T-helper 2 cell treated with Interferon-gamma antibody and Interleukin-4, amounts not matched to agents 5 μg/mL and 100 μg/mL, for 36 hours (primary cell): ENCODE data around the gene COPZ2.
"Not testable (repeated sequence)": the region's sequence is repeated elsewhere in the genome, so short reads cannot be mapped to it uniquely, and the experiment has no call there.

Experiments
- DNase-seq: peaks from one replicate; pipeline ENCODE4 v3.0.0; 2021; ENCODE audit warnings: low spot score
- H3K27ac Mint-ChIP-seq: one replicate; pipeline ENCODE4 v1.8.0; 2021; ENCODE audit warnings: mild to moderate bottlenecking, mixed read lengths
- H3K27me3 Mint-ChIP-seq: one replicate; pipeline ENCODE4 v1.8.0; 2021; ENCODE audit warnings: low read depth, mixed read lengths
- H3K36me3 Mint-ChIP-seq: one replicate; pipeline ENCODE4 v1.8.0; 2021; ENCODE audit warnings: low read depth, mixed read lengths
- H3K4me1 Mint-ChIP-seq: one replicate; pipeline ENCODE4 v1.8.0; 2021; ENCODE audit warnings: low read depth, mixed read lengths
- H3K4me3 Mint-ChIP-seq: one replicate; pipeline ENCODE4 v1.8.0; 2022; ENCODE audit warnings: mild to moderate bottlenecking, moderate library complexity, mixed read lengths
- H3K9me3 Mint-ChIP-seq: one replicate; pipeline ENCODE4 v1.8.0; 2021; ENCODE audit warnings: mixed read lengths

Gene COPZ2

GRCh38 chr17:48001197-48001596 is 36.4 kb downstream of the COPZ2 start:
- H3K27ac Mint-ChIP-seq, result no peak overlapping the region
- H3K36me3 Mint-ChIP-seq, result no peaks in the 10 kb centered on the region
- H3K4me3 Mint-ChIP-seq, result no peak overlapping the region
- DNase-seq, result no peak
- peaks cover 15% of the 10 kb centered on the region for H3K27me3 Mint-ChIP-seq
- H3K9me3 Mint-ChIP-seq, result no peaks in the 10 kb centered on the region
- H3K4me1 Mint-ChIP-seq, result peaks cover 9% of the 10 kb centered on the region

DNA sequence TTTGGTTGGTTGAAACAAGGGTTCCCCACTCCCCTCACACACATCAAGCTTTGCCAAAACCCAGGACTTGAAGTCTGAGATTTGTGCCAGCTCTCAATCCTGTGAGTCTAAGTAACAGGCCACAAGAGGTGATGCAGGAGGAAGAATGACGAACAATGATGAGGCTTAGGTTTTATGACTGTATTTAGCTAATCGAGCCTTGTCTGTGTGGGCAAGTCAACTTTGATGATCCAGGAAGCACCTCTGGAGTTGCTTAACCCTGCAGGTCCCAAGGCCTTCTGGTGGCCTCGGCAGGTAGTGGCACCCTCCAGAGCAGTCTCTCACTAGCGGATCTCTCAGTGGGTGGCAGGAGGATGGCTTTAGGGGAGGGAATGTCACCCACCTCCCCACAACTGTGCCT is 38.0 kb downstream of the COPZ2 start:
- H3K27me3 Mint-ChIP-seq, result peaks cover 16% of the 10 kb centered on the region
- H3K9me3 Mint-ChIP-seq, result no peaks in the 10 kb centered on the region

GRCh38 chr17:47998044-47998443 is 39.6 kb downstream of the COPZ2 start:
- Mint-ChIP-seq H3K36me3 (no peaks in the 10 kb centered on the region), H3K9me3 (no peaks in the 10 kb centered on the region), H3K27ac (no peak overlapping the region), H3K4me3 (no peak overlapping the region), H3K4me1 (peaks cover 3% of the 10 kb centered on the region), H3K27me3 (peaks cover 18% of the 10 kb centered on the region)
- no peak for DNase-seq

More for the DNA sequence above, 38.0 kb downstream of the COPZ2 start:
- no peaks in the 10 kb centered on the region for H3K36me3 Mint-ChIP-seq
- H3K4me1 Mint-ChIP-seq, result peaks cover 4% of the 10 kb centered on the region
- DNase-seq, result no peak
- H3K27ac Mint-ChIP-seq, result no peak overlapping the region
- no peak overlapping the region for H3K4me3 Mint-ChIP-seq

DNA sequence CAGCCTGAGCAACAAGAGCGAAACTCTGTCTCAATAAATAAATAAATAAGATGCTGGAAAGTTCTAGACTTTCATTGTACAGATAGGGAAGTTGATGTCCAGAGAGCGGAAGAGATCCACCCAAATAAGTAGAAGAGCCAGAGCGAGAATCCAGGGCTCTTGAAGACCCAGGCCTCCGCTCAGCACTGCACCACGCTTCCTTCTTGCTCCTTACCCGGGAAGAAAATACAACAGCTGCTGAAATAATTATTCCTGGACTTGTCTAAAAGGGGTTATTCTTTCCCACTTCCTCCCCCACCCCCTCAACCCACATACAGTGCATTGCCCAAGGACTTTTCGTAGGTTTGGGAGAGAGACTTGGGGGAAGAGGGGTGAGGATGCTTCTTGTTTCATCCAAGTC is 40.0 kb downstream of the COPZ2 start:
- H3K27ac Mint-ChIP-seq, result no peak overlapping the region
- peaks cover 21% of the 10 kb centered on the region for H3K27me3 Mint-ChIP-seq
- DNase-seq, result no peak
- no peak overlapping the region for H3K4me3 Mint-ChIP-seq
- H3K4me1 Mint-ChIP-seq, result no peaks in the 10 kb centered on the region
- no peaks in the 10 kb centered on the region for H3K9me3 Mint-ChIP-seq
- H3K36me3 Mint-ChIP-seq, result no peaks in the 10 kb centered on the region

GRCh38 chr17:47996201-47996600 is 41.4 kb downstream of the COPZ2 start:
- no peaks in the 10 kb centered on the region for H3K9me3 Mint-ChIP-seq
- no peaks in the 10 kb centered on the region for H3K4me1 Mint-ChIP-seq
- peaks cover 26% of the 10 kb centered on the region for H3K27me3 Mint-ChIP-seq
- no peak overlapping the region for H3K27ac Mint-ChIP-seq
- no peak overlapping the region for H3K4me3 Mint-ChIP-seq
- H3K36me3 Mint-ChIP-seq, result no peaks in the 10 kb centered on the region
- no peak for DNase-seq

DNA sequence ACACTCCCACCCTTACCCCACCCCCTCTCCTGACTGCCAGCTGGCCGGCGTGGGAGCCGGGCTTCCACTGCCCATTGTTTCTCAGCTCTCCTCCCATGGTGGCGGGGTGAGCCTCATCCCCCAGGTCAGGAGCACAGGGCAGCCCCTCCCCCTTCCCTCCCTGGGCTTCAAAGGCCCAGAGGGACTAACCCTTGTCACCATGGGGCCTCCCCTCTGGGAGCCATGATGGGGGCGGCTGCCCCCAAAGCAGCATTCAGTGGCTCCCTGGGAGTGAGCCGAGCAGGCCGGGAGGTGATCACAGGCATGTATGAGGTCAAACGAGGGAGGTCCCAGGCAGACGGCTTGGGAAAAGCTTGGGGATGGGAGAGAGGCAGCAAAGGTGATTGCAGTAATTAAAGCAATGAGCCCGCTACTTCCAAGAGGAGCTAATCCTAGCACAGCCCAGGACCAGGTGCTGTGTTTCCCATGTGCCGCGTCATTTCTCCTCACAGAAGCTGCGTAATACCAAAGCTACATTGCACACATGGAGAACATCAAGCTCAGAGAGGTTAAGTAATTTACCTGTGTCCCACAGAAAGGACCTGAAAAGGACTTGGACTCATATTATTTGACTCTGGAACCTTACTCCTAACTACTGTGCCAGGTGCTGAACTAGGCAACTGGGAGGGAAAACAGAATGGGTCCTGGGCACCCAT is 42.2 kb downstream of the COPZ2 start:
- peaks cover 26% of the 10 kb centered on the region for H3K27me3 Mint-ChIP-seq
- H3K36me3 Mint-ChIP-seq, result no peaks in the 10 kb centered on the region
- H3K4me3 Mint-ChIP-seq, result no peak overlapping the region
- no peak for DNase-seq
- H3K4me1 Mint-ChIP-seq, result no peaks in the 10 kb centered on the region
- H3K27ac Mint-ChIP-seq, result no peak overlapping the region
- no peaks in the 10 kb centered on the region for H3K9me3 Mint-ChIP-seq

GRCh38 chr17:47994724-47995123 is 42.9 kb downstream of the COPZ2 start:
- H3K4me1 Mint-ChIP-seq, result peaks cover 3% of the 10 kb centered on the region
- DNase-seq, result no peak
- H3K27ac Mint-ChIP-seq, result no peak overlapping the region
- no peaks in the 10 kb centered on the region for H3K9me3 Mint-ChIP-seq
- H3K27me3 Mint-ChIP-seq, result peaks cover 25% of the 10 kb centered on the region
- H3K4me3 Mint-ChIP-seq, result no peak overlapping the region
- H3K36me3 Mint-ChIP-seq, result no peaks in the 10 kb centered on the region

- Mint-ChIP-seq H3K4me1 (peaks cover 9% of the 10 kb centered on the region), H3K9me3 (no peaks in the 10 kb centered on the region), H3K27me3 (peaks cover 23% of the 10 kb centered on the region), H3K4me3 (no peak overlapping the region), H3K36me3 (no peaks in the 10 kb centered on the region), H3K27ac (no peak overlapping the region)
- no peak for DNase-seq
Measured at GRCh38 chr17:47993964-47994363, 43.6 kb downstream of the COPZ2 start.

DNA sequence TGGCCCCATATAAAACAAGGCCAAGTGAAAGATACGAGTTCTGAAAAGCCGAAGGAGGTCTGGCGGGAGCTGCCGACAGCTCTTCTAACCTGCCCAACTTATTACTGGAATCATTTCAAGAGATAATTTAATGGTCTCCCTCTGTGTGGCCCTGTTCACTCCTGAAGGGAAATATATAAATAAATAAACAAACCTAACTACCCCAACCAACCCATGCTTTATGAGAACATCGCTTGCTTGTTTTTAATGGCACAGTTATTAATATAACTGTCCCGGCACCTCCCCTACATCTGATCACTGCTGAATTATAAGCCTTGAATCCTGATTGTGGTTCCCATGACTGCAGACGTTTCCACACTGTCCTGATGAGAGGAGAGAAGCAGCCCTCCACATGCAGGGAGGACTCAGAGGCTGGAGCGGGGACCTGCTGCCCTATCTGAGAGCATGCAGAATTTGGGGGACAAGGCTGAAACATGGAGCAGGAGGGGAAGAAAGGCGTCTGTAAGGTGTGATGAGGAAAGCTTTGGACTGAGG is 44.5 kb downstream of the COPZ2 start:
- no peaks in the 10 kb centered on the region for H3K36me3 Mint-ChIP-seq
- H3K4me1 Mint-ChIP-seq, result peaks cover 15% of the 10 kb centered on the region
- no peak overlapping the region for H3K4me3 Mint-ChIP-seq
- no peak for DNase-seq
- no peaks in the 10 kb centered on the region for H3K9me3 Mint-ChIP-seq
- H3K27me3 Mint-ChIP-seq, result peaks cover 23% of the 10 kb centered on the region
- no peak overlapping the region for H3K27ac Mint-ChIP-seq

DNA sequence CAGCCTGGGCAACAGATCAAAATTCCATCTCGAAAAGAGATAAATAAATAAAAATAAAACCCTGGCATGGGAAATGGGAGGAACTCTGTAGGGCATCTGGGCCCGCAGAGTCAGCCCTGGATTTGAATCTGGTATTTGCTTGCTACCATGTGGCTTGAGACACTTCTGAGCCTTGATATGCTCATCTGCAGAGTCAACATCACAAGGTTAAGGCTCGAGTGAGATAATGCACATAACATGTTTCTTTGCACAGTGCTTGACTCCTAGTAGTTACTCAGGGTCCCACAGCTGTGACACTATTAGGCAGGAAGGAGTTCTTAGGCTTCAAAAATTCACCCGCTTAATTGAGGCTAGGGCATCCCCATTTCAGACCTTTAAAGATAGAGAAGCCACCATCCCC is 45.4 kb downstream of the COPZ2 start:
- no peak overlapping the region for H3K27ac Mint-ChIP-seq
- H3K27me3 Mint-ChIP-seq, result peaks cover 17% of the 10 kb centered on the region
- DNase-seq, result no peak
- H3K36me3 Mint-ChIP-seq, result no peaks in the 10 kb centered on the region
- H3K4me1 Mint-ChIP-seq, result peaks cover 15% of the 10 kb centered on the region
- no peaks in the 10 kb centered on the region for H3K9me3 Mint-ChIP-seq
- no peak overlapping the region for H3K4me3 Mint-ChIP-seq

DNA sequence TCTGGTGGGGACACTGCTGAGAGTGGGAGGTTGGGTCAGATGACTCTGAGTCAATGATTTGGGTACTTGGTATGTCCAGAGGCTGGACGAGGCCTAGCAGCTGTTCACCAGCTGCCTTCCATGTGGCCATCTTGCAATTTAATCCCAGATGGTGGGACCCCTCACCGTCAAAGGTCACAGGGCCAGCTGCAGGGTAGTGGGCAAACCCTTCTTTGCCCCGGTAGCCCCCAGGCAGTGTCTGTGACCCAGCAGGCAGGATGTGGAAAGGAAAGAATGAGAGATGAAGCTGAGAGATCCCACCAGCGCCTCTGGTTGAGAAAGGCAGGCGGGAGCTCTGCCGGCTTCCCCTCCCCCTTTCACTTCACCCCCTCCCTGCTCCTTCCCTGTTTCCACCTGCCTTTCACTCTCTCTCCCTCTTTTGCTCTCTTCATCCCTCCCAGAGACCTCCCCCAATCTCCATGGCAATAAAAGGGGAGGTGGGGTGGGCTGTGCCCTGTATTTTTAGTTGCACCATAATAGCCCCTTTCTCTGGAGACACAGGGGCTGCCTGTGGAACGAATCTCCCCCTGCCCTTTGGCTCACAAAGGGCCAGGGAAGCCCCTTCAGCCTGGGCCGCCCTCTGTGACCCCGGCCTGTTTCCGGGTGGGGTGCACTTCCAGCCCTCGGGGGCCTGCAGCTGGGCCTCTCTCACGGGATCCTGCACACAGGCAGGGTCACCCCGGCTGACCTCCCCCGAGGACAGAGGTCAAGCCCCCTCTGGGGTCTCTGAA is 46.5 kb downstream of the COPZ2 start:
- DNase-seq, result no peak
- H3K27ac Mint-ChIP-seq, result no peak overlapping the region
- peaks cover 4% of the 10 kb centered on the region for H3K36me3 Mint-ChIP-seq
- no peak overlapping the region for H3K4me3 Mint-ChIP-seq
- peaks cover 17% of the 10 kb centered on the region for H3K27me3 Mint-ChIP-seq
- peaks cover 15% of the 10 kb centered on the region for H3K4me1 Mint-ChIP-seq
- no peaks in the 10 kb centered on the region for H3K9me3 Mint-ChIP-seq

DNA sequence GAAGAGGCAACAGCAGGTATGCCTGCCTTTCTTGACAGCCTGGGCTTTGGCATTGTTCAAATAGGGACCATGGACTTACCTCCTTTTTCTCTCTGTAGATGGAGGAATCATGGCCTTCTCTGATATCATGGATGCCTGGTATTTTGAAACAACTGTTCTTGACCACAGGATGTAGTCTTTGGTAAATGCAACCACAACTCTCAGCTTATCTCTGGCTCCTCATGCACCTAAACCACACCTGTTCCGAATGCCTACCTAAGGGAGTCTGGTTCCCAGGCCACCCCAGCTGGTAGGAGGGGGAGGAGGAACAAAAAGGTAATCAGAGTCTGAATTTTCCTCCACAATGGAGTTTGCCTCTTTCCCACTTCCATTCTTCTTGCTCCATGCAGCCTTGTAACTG is 47.9 kb downstream of the COPZ2 start:
- peaks cover 17% of the 10 kb centered on the region for H3K4me1 Mint-ChIP-seq
- H3K9me3 Mint-ChIP-seq, result no peaks in the 10 kb centered on the region
- H3K36me3 Mint-ChIP-seq, result peaks cover 8% of the 10 kb centered on the region
- peak overlapping the region; percentile 1 for H3K4me3 Mint-ChIP-seq
- DNase-seq, result no peak
- H3K27ac Mint-ChIP-seq, result no peak overlapping the region
- peaks cover 15% of the 10 kb centered on the region for H3K27me3 Mint-ChIP-seq

DNA sequence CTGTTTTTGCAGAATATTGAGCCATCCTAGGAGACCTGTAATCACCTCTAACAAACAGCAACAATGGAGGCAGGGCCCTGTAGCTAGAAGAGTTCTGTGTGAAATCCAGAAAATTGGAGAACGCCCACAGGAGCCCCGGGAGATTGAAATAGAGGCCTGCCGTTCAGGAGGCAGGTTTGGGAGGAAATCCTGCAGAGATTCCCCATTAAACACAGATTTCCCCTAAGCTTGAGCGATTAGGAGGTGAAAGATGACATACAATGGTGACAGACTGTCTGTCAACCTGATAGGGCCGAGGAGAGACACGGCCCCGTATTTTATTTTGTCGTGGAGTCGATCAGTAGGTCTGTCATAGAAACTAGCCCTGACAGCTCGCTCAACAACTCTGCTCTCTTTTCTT is 48.4 kb downstream of the COPZ2 start:
- Mint-ChIP-seq H3K4me3 (no peak overlapping the region), H3K9me3 (no peaks in the 10 kb centered on the region), H3K4me1 (peaks cover 17% of the 10 kb centered on the region), H3K27ac (peak overlapping the region; percentile 22), H3K27me3 (peaks cover 14% of the 10 kb centered on the region), H3K36me3 (peaks cover 8% of the 10 kb centered on the region)
- no peak for DNase-seq

GRCh38 chr17:47988445-47988844 is 49.2 kb downstream of the COPZ2 start:
- Mint-ChIP-seq H3K27me3 (peaks cover 12% of the 10 kb centered on the region), H3K36me3 (peaks cover 15% of the 10 kb centered on the region), H3K4me1 (peaks cover 17% of the 10 kb centered on the region)
- DNase-seq, H3K9me3 Mint-ChIP-seq, H3K27ac Mint-ChIP-seq, H3K4me3 Mint-ChIP-seq: not testable (repeated sequence)
